B cell (primary cell): Measurements from ENCODE around the gene ACP7.

Experiments
- CTCF ChIP-seq: fragments of 200-600 bp; IDR thresholded peaks from one replicate; pipeline ENCODE4 v1.8.0; 2022; ENCODE audit warnings: antibody characterized with exemption, mild to moderate bottlenecking
- EZH2 ChIP-seq: IDR thresholded peaks from 2 replicates; pipeline ENCODE4 v1.6.1; 2012; ENCODE audit warnings: borderline replicate concordance, low read depth, mild to moderate bottlenecking, moderate library complexity, low read length; ENCODE audit not compliant: insufficient read depth, poor library complexity, severe bottlenecking

GRCh38 chr19:39074942-39075341, 9.2 kb upstream of the ACP7 start:
- TF ChIP-seq CTCF (no peak), EZH2 (no peak)
